ENCODE measurements around the gene SCUBE1.

SCUBE1 gene

GRCh38 chr22:43305806-43306205, 37.4 kb downstream of the SCUBE1 start:
- no peak overlapping the region for H3K4me3 ChIP-seq (ENCODE audit: low read depth, low read length)
- no peak for DNase-seq (ENCODE audit: low read depth, low spot score)
- in situ Hi-C loops (cut with HindIII; ENCODE audit: low sequenced_read_pairs) = no loop called here
- TF ChIP-seq CTCF (IDR thresholded peaks at IDR 0.05; ENCODE audit: low read depth, low read length) = no peak

- DNase-seq (ENCODE audit: low read depth, low spot score) = no peak
- no peak overlapping the region for H3K4me3 ChIP-seq (ENCODE audit: low read depth, low read length)
- in situ Hi-C loops (cut with HindIII; ENCODE audit: low sequenced_read_pairs) = no loop called here
- no peak for TF ChIP-seq CTCF (IDR thresholded peaks at IDR 0.05; ENCODE audit: low read depth, low read length)
Measured at GRCh38 chr22:43304831-43305590, 38.2 kb downstream of the SCUBE1 start.

GRCh38 chr22:43303751-43304150, 39.4 kb downstream of the SCUBE1 start:
- in situ Hi-C loops (cut with HindIII; ENCODE audit: low sequenced_read_pairs) = no loop called here
- DNase-seq (ENCODE audit: low read depth, low spot score) = no peak
- H3K4me3 ChIP-seq (ENCODE audit: low read depth, low read length) = no peak overlapping the region
- no peak for TF ChIP-seq CTCF (IDR thresholded peaks at IDR 0.05; ENCODE audit: low read depth, low read length)

GRCh38 chr22:43303166-43303565, 40.0 kb downstream of the SCUBE1 start:
- H3K4me3 ChIP-seq (ENCODE audit: low read depth, low read length) = no peak overlapping the region
- in situ Hi-C loops (cut with HindIII; ENCODE audit: low sequenced_read_pairs) = no loop called here

GRCh38 chr22:43302531-43303041, 40.6 kb downstream of the SCUBE1 start:
- TF ChIP-seq CTCF (IDR thresholded peaks at IDR 0.05; ENCODE audit: low read depth, low read length) = no peak
- in situ Hi-C loops (cut with HindIII; ENCODE audit: low sequenced_read_pairs) = no loop called here
- no peak for DNase-seq (ENCODE audit: low read depth, low spot score)
- H3K4me3 ChIP-seq (ENCODE audit: low read depth, low read length) = no peak overlapping the region

More at GRCh38 chr22:43303166-43303565, 40.0 kb downstream of the SCUBE1 start:
- no peak for TF ChIP-seq CTCF (IDR thresholded peaks at IDR 0.05; ENCODE audit: low read depth, low read length)
- DNase-seq (ENCODE audit: low read depth, low spot score) = no peak

GRCh38 chr22:43301866-43302265, 41.3 kb downstream of the SCUBE1 start:
- no peak for DNase-seq (ENCODE audit: low read depth, low spot score)
- in situ Hi-C loops (cut with HindIII; ENCODE audit: low sequenced_read_pairs) = no loop called here
- no peak overlapping the region for H3K4me3 ChIP-seq (ENCODE audit: low read depth, low read length)
- TF ChIP-seq CTCF (IDR thresholded peaks at IDR 0.05; ENCODE audit: low read depth, low read length) = no peak
